SU-DHL-6 (cell line): ENCODE measurements around the gene CEP350.

Experiments
- H2AFZ ChIP-seq: fragments of 200-600 bp; sonication (generic); 2 replicates; pipeline ENCODE4 v1.6.1; 2014; ENCODE audit warnings: low read depth, mild to moderate bottlenecking, moderate library complexity, mixed read lengths, antibody characterized with exemption, low read length; ENCODE audit not compliant: severe bottlenecking
- H3F3A ChIP-seq: fragments of 200-600 bp; shearing (Covaris generic); 2 replicates; pipeline ENCODE4 v1.6.0; 2016; ENCODE audit warnings: antibody characterized with exemption, mild to moderate bottlenecking; ENCODE audit not compliant: insufficient read depth
- H3K27ac ChIP-seq: fragments of 200-600 bp; sonication (generic); 2 replicates; pipeline ENCODE4 v1.5.1; 2016; ENCODE audit warnings: low read depth, mild to moderate bottlenecking, low read length, moderate library complexity, mixed read lengths
- H3K27me3 ChIP-seq: fragments of 200-600 bp; sonication (generic), shearing (Covaris generic); 2 replicates; pipeline ENCODE4 v1.6.0; 2014; ENCODE audit warnings: mild to moderate bottlenecking, low read length
- H3K36me3 ChIP-seq: fragments of 200-600 bp; sonication (generic); 2 replicates; pipeline ENCODE4 v1.6.1; 2014; ENCODE audit warnings: mild to moderate bottlenecking, low read length, mixed read lengths
- H3K4me2 ChIP-seq: fragments of 300-600, 200-600 bp; shearing (Covaris generic), sonication (generic); 2 replicates; pipeline ENCODE4 v1.6.0; 2014; ENCODE audit warnings: low read length, low read depth, mild to moderate bottlenecking; ENCODE audit not compliant: poor library complexity, severe bottlenecking
- H3K4me3 ChIP-seq: fragments of 200-600 bp; sonication (generic); 2 replicates; pipeline ENCODE4 v1.5.1; 2014; ENCODE audit warnings: antibody characterized with exemption, low read length, mild to moderate bottlenecking, mixed read lengths; ENCODE audit not compliant: insufficient read depth, poor library complexity, severe bottlenecking
- H3K79me2 ChIP-seq: fragments of 200-600 bp; sonication (generic); 2 replicates; pipeline ENCODE4 v1.6.1; 2014; ENCODE audit warnings: mild to moderate bottlenecking, low read length, moderate library complexity; ENCODE audit not compliant: insufficient read depth
- H3K9ac ChIP-seq: fragments of 200-600 bp; sonication (generic); 2 replicates; pipeline ENCODE4 v1.7.0; 2014; ENCODE audit warnings: mild to moderate bottlenecking, low read length
- H3K9me2 ChIP-seq: fragments of 200-600 bp; sonication (generic); replicated peaks from 2 replicates; pipeline ENCODE4 v1.6.1; 2014; ENCODE audit warnings: low read length; ENCODE audit not compliant: insufficient read depth
- H3K9me3 ChIP-seq: fragments of 200-600 bp; sonication (generic); 2 replicates; pipeline ENCODE4 v1.6.1; 2014; ENCODE audit warnings: low read length, mixed read lengths; ENCODE audit not compliant: insufficient read depth
- H4K20me1 ChIP-seq: fragments of 200-600 bp; sonication (generic); 2 replicates; pipeline ENCODE4 v1.6.1; 2014; ENCODE audit warnings: low read depth, mild to moderate bottlenecking, antibody characterized with exemption, low read length, moderate library complexity, mixed read lengths
- CTCF ChIP-seq: fragments of 200-600 bp; sonication (generic); IDR thresholded peaks from one replicate; pipeline ENCODE4 v1.5.1; 2017; ENCODE audit warnings: antibody characterized with exemption, mild to moderate bottlenecking, low read length, moderate library complexity; ENCODE audit not compliant: insufficient read depth, poor library complexity, severe bottlenecking
- EZH2phosphoT487 ChIP-seq: fragments of 200-600 bp; sonication (generic), shearing (Covaris generic); conservative IDR thresholded peaks from 2 replicates; pipeline ENCODE4 v1.6.1; 2018; ENCODE audit warnings: mild to moderate bottlenecking, antibody characterized with exemption, low read length, moderate library complexity, mixed read lengths

Gene CEP350

DNA sequence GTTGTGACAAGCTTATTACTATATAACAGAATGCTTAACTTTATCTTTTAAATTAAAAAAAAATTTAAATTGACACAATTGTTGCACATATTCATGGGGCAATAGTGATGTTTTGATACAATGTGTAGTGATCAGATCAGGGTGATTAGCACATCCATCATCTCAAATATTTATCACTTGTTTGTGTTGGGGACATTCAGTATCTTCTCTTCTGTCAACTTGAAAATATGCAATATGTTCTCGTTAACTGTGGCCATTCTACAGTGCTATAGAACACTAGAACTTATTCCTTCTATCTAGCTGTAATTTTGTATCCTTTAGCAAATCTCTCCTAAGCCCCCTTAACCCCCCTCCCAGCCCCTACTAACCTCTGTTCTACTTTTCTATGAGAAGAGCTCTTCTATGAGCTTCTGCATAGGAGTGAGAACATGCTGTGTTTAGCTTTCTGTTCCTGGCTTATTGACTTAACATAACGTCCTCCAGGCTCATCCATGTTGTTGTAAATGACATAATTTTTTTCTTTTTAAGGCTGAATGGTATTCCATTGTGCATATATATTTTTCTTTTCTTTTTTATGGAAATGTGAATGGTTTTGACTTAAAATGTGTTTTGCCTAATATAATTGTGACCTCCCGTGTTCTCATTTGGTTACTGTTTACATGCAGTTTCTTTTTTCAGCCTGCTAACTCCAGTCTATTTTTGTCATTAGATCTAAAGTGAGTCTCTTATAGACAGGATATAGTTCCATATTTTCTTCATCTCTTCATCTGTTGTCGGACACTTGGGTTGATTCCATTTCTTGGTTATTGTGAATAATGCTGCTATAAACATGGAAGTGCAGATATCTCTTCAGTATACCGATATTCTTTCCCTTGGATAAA, 23.8 kb downstream of the CEP350 start:
- Histone ChIP-seq H3K9me2 (no peaks in the 10 kb centered on the region), H4K20me1 (peaks cover 21% of the 10 kb centered on the region), H3K9ac (no peak overlapping the region), H3K9me3 (no peaks in the 10 kb centered on the region), H3K4me3 (no peak overlapping the region), H3K4me2 (peak overlapping the region; percentile 2), H3K36me3 (0 out of 2 replicates have a peak, but pooled peaks cover 2% of the 10 kb centered on the region), H3K27me3 (no peaks in the 10 kb centered on the region), H3K79me2 (peaks cover 97% of the 10 kb centered on the region), H3F3A (peaks cover 14% of the 10 kb centered on the region; the same call in 1 of the 2 replicates), H2AFZ (no peak overlapping the region), H3K27ac (no peak overlapping the region)
- TF ChIP-seq EZH2phosphoT487 (no peak), CTCF (no peak)

GRCh38 chr1:179984101-179984500, 29.5 kb downstream of the CEP350 start:
- Histone ChIP-seq H3K27ac (no peak overlapping the region), H2AFZ (no peak overlapping the region), H3K4me2 (no peak overlapping the region), H3K79me2 (peaks cover 66% of the 10 kb centered on the region), H3K9me2 (no peaks in the 10 kb centered on the region), H3K9me3 (no peaks in the 10 kb centered on the region), H4K20me1 (peaks cover 12% of the 10 kb centered on the region; the same call in 1 of the 2 replicates), H3F3A (peaks cover 5% of the 10 kb centered on the region; the same call in 1 of the 2 replicates), H3K4me3 (no peak overlapping the region), H3K9ac (no peak overlapping the region), H3K27me3 (no peaks in the 10 kb centered on the region), H3K36me3 (peaks cover 7% of the 10 kb centered on the region; the same call in 1 of the 2 replicates)
- TF ChIP-seq CTCF (no peak), EZH2phosphoT487 (no peak)

GRCh38 chr1:179984942-179985341, 30.3 kb downstream of the CEP350 start:
- Histone ChIP-seq H3F3A (peaks cover 5% of the 10 kb centered on the region; the same call in 1 of the 2 replicates), H4K20me1 (peaks cover 12% of the 10 kb centered on the region; the same call in 1 of the 2 replicates), H3K4me2 (no peak overlapping the region), H3K27me3 (no peaks in the 10 kb centered on the region), H3K9me2 (no peaks in the 10 kb centered on the region), H2AFZ (no peak overlapping the region), H3K9me3 (no peaks in the 10 kb centered on the region), H3K9ac (no peak overlapping the region), H3K27ac (no peak overlapping the region), H3K79me2 (peaks cover 57% of the 10 kb centered on the region), H3K36me3 (peaks cover 4% of the 10 kb centered on the region; the same call in 1 of the 2 replicates), H3K4me3 (no peak overlapping the region)
- no peak for TF ChIP-seq CTCF
- TF ChIP-seq EZH2phosphoT487: no peak
